ENCODE measurements around the gene EP400. TPM values are rescaled to one million over a fixed set of nuclear protein-coding genes. Genes with fewer than 3 reads are reported as not detected.

EP400 gene
- total and polyA plus RNA-seq, 9 of the 15 experiments (the other 6 are each of a cell fraction or from before 2014, with no cell fraction given) = 4.5 to 58.0 (median 7.0) TPM

DNA sequence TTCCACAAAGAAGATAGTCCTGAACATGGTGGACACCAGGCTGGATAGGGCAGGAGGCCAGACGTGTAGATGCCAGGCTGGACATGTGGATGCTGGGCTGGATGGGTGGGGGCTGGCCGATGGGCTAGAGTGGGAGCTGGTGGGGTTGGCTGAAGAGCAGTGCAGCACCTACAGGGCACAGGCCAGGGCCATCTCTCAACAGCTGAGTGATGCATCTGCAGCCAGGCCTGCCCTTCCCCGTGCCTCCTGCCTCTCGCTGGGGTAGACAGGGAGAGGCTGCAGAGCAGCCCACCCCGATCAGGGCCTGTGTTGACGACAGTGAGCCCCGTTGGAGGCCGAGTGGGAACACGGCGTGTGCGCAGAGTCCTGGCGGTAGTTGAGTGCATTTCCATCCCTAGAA, 39.3 kb downstream of the EP400 start:
- Histone ChIP-seq H3K79me2 (ENCODE audit: control insufficient read depth, insufficient read depth, low read length) (no peaks in the 10 kb centered on the region), H3K4me3 (no peak overlapping the region), H3K9ac (ENCODE audit: insufficient read depth in 1 of 2, low read depth in 2 of 2, low read length in 2 of 2) (peak overlapping the region in 1 of 2 experiments; percentile 11; a peak in 1 of 4 replicates), H3K27me3 (ENCODE audit: control insufficient read depth in 2 of 2, insufficient read depth in 2 of 2, low read length in 2 of 2) (no peaks in the 10 kb centered on the region), H3K9me1 (ENCODE audit: control insufficient read depth, insufficient read depth, low read length) (no peaks in the 10 kb centered on the region), H3K27ac (ENCODE audit: extremely low read depth, low read depth, low read length) (no peak overlapping the region), H4K20me1 (replicated peaks; ENCODE audit: control insufficient read depth, insufficient read depth, low read length) (no peaks in the 10 kb centered on the region), H3K4me1 (replicated peaks in 1 of 2; ENCODE audit: control insufficient read depth in 2 of 2, insufficient read depth in 2 of 2, low read length in 2 of 2) (peaks cover 4 to 12% of the 10 kb centered on the region in 2 experiments; a peak in 4 of 5 replicates), H3K36me3 (ENCODE audit: control insufficient read depth, insufficient read depth, low read length) (peaks cover 92% of the 10 kb centered on the region), H2AFZ (ENCODE audit: low read depth, low read length) (no peak overlapping the region), H3K4me2 (ENCODE audit: insufficient read depth, low read length) (no peak overlapping the region), H3K9me3 (replicated peaks; ENCODE audit: control insufficient read depth, insufficient read depth, low read depth, low read length) (no peaks in the 10 kb centered on the region)
- DNase-seq (ENCODE audit: extremely low read depth in 1 of 4, low spot score in 3 of 4) (no peak), FAIRE-seq (no peak), ATAC-seq (no peak)
- WGBS (ENCODE audit: insufficient coverage, low coverage, missing lambda C conversion rate) = 92% methylated on average over 10 of the region's 12 CpGs
- TF ChIP-seq ASH1L (IDR thresholded peaks at IDR 0.05; ENCODE audit: borderline replicate concordance, low read depth, partially characterized antibody) (no peak), ZBTB7A (IDR thresholded peaks at IDR 0.05; ENCODE audit: borderline replicate concordance, control insufficient read depth, low read depth, low read length) (no peak), NFE2L1 (tag; IDR thresholded peaks at IDR 0.05; ENCODE audit: borderline replicate concordance, low read depth) (no peak), NFE2 (IDR thresholded peaks at IDR 0.05; ENCODE audit: low read depth) (no peak), XRCC3 (IDR thresholded peaks at IDR 0.05) (no peak), RFX1 (IDR thresholded peaks at IDR 0.05) (no peak), POLR2G (IDR thresholded peaks at IDR 0.05; ENCODE audit: low read depth, low read length) (peak; percentile 25; the same call in 1 of the 2 replicates), WHSC1 (IDR thresholded peaks at IDR 0.05; ENCODE audit: low read length) (no peak)
- TF ChIP-seq, protein P1, sequence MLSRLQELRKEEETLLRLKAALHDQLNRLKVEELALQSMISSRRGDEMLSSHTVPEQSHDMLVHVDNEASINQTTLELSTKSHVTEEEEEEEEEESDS (CRISPR knock-in tag; IDR thresholded peaks at IDR 0.05) = no peak
- POLR2A ChIA-PET = interaction anchor here (0.8 to 1.6 kb wide), 3 partner anchors 9 to 36 kb away, joined by 4 to 5 read pairs (median 4); no protein-coding TSS in a partner anchor
- intact Hi-C loops (cut with micrococcal nuclease) = no loop called here
- no TSS peak for BruUV-seq (replicated peaks)
- CTCF ChIA-PET (ENCODE audit: low intra/inter-chr PET ratio) = no interaction called here
- in situ Hi-C loops (cut with MboI) = no loop called here
